ENCODE measurements around the gene CABP4. TPM values are rescaled to one million over a fixed set of nuclear protein-coding genes. Genes with fewer than 3 reads are reported as not detected.
"Not testable (repeated sequence)": the region's sequence is repeated elsewhere in the genome, so short reads cannot be mapped to it uniquely, and the experiment has no call there.

CABP4 gene
- total RNA-seq, 1 experiment from 2014 or later, result 0.55 TPM

DNA sequence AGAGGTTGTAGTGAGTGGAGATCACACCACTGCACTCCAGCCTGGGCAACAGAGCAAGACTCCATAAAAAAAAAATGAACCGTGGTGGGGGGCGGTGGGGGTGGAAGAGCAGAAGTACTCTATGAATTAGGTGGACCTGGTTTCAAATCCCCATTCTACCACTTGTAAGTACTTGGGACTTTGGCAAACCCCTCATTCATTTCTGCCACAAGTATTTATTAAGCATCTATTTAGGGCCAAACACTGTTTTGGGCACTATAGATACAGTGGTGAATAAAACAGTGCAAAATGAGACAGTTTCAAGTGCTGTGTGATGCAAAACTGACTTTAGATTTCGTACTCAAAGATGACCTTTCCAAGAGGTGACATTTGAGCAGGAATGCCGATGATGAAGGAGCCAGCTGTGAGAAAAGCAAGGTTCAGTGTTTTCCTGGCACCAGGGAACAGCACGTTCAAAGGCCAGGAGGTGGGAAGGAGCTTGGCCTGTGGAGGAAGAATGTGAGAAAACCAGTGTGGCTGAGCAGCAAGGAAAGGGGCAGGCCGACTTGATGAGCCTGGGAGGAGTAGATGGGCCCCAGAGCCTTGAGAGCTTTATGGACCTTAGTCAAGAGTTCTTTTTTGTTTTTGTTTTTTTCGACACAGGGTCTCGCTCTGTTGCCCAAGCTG, 15.3 kb downstream of the CABP4 start:
- no peak for DNase-seq
- ChIA-PET POLR2A (ENCODE audit: unreplicated experiment) (no interaction called here), CTCF (no interaction called here)
- Histone ChIP-seq H3K9ac (ENCODE audit: low read length) (no peak overlapping the region), H3K4me3 (ENCODE audit: low read length) (no peak overlapping the region), H3K27me3 (ENCODE audit: low read length) (no peaks in the 10 kb centered on the region), H3F3A (ENCODE audit: low read length, unreplicated experiment) (peaks cover 4% of the 10 kb centered on the region), H4K20me1 (ENCODE audit: low read length) (no peaks in the 10 kb centered on the region), H3K9me3 (ENCODE audit: low read length) (no peaks in the 10 kb centered on the region), H3K27ac (ENCODE audit: low read length) (no peak overlapping the region), H3K9me2 (replicated peaks; ENCODE audit: low read length) (no peaks in the 10 kb centered on the region), H3K79me2 (ENCODE audit: low read length) (peaks cover 24% of the 10 kb centered on the region), H2AFZ (ENCODE audit: low read length) (no peak overlapping the region), H3K4me1 (ENCODE audit: insufficient read depth, low read length) (peaks cover 20% of the 10 kb centered on the region), H3K36me3 (ENCODE audit: low read depth, low read length) (no peaks in the 10 kb centered on the region), H3K4me2 (ENCODE audit: low read length) (no peak overlapping the region)
- intact Hi-C loops (cut with micrococcal nuclease), result no loop called here
- BruUV-seq (replicated peaks), result no TSS peak
- ATAC-seq, result no peak
- no peak for TF ChIP-seq EZH2 (IDR thresholded peaks at IDR 0.05; ENCODE audit: low read length, unreplicated experiment)
- TF ChIP-seq EZH2phosphoT487 (IDR thresholded peaks at IDR 0.05; ENCODE audit: borderline replicate concordance, low read length), result no peak
- TF ChIP-seq CTCF (conservative IDR thresholded peaks at IDR 0.05; ENCODE audit: low read depth, low read length), result no peak

GRCh38 chr11:67472882-67473281, 17.7 kb downstream of the CABP4 start:
- DNase-seq, result no peak
- intact Hi-C loops (cut with micrococcal nuclease), result no loop called here
- H3K36me3 ChIP-seq (ENCODE audit: low read depth, low read length), result no peaks in the 10 kb centered on the region
- H3K9me2 ChIP-seq (replicated peaks; ENCODE audit: low read length), result no peaks in the 10 kb centered on the region
- ATAC-seq, result no peak
- ChIA-PET POLR2A (ENCODE audit: unreplicated experiment) (no interaction called here), CTCF (no interaction called here)
- H3K27ac ChIP-seq (ENCODE audit: low read length), result no peak overlapping the region
- no peak overlapping the region for H3K9ac ChIP-seq (ENCODE audit: low read length)
- BruUV-seq (replicated peaks), result no TSS peak
- peaks cover 8% of the 10 kb centered on the region for H3K79me2 ChIP-seq (ENCODE audit: low read length)
- no peaks in the 10 kb centered on the region for H4K20me1 ChIP-seq (ENCODE audit: low read length)
- no peak overlapping the region for H2AFZ ChIP-seq (ENCODE audit: low read length)
- H3F3A ChIP-seq (ENCODE audit: low read length, unreplicated experiment), result no peaks in the 10 kb centered on the region
- no peak overlapping the region for H3K4me3 ChIP-seq (ENCODE audit: low read length)
- H3K9me3 ChIP-seq (ENCODE audit: low read length), result no peaks in the 10 kb centered on the region
- no peak for TF ChIP-seq EZH2phosphoT487 (IDR thresholded peaks at IDR 0.05; ENCODE audit: borderline replicate concordance, low read length)
- no peak for TF ChIP-seq EZH2 (IDR thresholded peaks at IDR 0.05; ENCODE audit: low read length, unreplicated experiment)
- no peak for TF ChIP-seq CTCF (conservative IDR thresholded peaks at IDR 0.05; ENCODE audit: low read depth, low read length)
- H3K4me1 ChIP-seq (ENCODE audit: insufficient read depth, low read length), result peaks cover 9% of the 10 kb centered on the region
- H3K4me2 ChIP-seq (ENCODE audit: low read length), result no peak overlapping the region
- no peaks in the 10 kb centered on the region for H3K27me3 ChIP-seq (ENCODE audit: low read length)

DNA sequence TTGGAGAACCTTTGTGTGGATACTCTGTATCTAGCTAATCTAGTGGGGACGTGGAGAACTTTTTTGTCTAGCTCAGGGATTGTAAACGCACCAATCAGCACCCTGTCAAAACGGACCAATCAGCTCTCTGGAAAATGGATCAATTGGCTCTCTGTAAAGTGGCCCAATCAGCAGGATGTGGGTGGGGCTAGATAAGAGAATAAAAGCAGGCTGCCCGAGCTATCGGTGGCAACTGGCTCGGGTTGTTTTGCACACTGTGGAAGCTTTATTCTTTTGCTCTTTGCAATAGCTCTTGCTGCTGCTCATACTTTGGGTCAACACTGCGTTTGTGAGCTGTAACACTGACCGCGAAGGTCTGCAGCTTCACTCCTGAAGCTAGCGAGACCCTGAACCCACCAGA, 21.5 kb downstream of the CABP4 start:
- H3K79me2 ChIP-seq (ENCODE audit: low read length); CTCF ChIA-PET; H3K27me3 ChIP-seq (ENCODE audit: low read length); H3K4me2 ChIP-seq (ENCODE audit: low read length); BruUV-seq (replicated peaks); intact Hi-C loops (cut with micrococcal nuclease); H3K27ac ChIP-seq (ENCODE audit: low read length); H4K20me1 ChIP-seq (ENCODE audit: low read length); H2AFZ ChIP-seq (ENCODE audit: low read length); H3K9ac ChIP-seq (ENCODE audit: low read length); H3K4me3 ChIP-seq (ENCODE audit: low read length); ATAC-seq; H3K4me1 ChIP-seq (ENCODE audit: insufficient read depth, low read length); H3K9me2 ChIP-seq (replicated peaks; ENCODE audit: low read length); DNase-seq; H3K36me3 ChIP-seq (ENCODE audit: low read depth, low read length); H3K9me3 ChIP-seq (ENCODE audit: low read length); H3F3A ChIP-seq (ENCODE audit: low read length, unreplicated experiment); POLR2A ChIA-PET (ENCODE audit: unreplicated experiment): not testable (repeated sequence)

- CTCF ChIA-PET, result not testable (repeated sequence)
These were observed 22.3 kb downstream of the CABP4 start for GRCh38 chr11:67477344-67478050.

More at GRCh38 chr11:67477344-67478050, 22.3 kb downstream of the CABP4 start:
- H3K4me1 ChIP-seq (ENCODE audit: insufficient read depth, low read length); BruUV-seq (replicated peaks); H3K79me2 ChIP-seq (ENCODE audit: low read length); H3K9me3 ChIP-seq (ENCODE audit: low read length); H2AFZ ChIP-seq (ENCODE audit: low read length); H3K27ac ChIP-seq (ENCODE audit: low read length); H3K27me3 ChIP-seq (ENCODE audit: low read length); H3K4me3 ChIP-seq (ENCODE audit: low read length); H3F3A ChIP-seq (ENCODE audit: low read length, unreplicated experiment); POLR2A ChIA-PET (ENCODE audit: unreplicated experiment); H3K4me2 ChIP-seq (ENCODE audit: low read length); intact Hi-C loops (cut with micrococcal nuclease); DNase-seq; H3K36me3 ChIP-seq (ENCODE audit: low read depth, low read length); H3K9me2 ChIP-seq (replicated peaks; ENCODE audit: low read length); H3K9ac ChIP-seq (ENCODE audit: low read length); H4K20me1 ChIP-seq (ENCODE audit: low read length); ATAC-seq: not testable (repeated sequence)

Data from PC-3 (cell line).